GM12878 (cell line): ENCODE measurements around the gene ELL2. TPM values are rescaled to one million over a fixed set of nuclear protein-coding genes. Genes with fewer than 3 reads are reported as not detected.
A peak's percentile ranks its signal among the peaks of the same experiment; 100 is the strongest.

Experiments
- ATAC-seq: fragments of 200-7000 bp; cut with Tn5 transposase; 3 replicates; pipeline ENCODE4 v1.9.1; 2020; ENCODE audit warnings: mild to moderate bottlenecking, moderate library complexity
- BruUV-seq: library from RNA; stranded (reverse); fragments of 400-500 nt; replicated peaks from 2 replicates; lab custom pipeline; 2021; lab: Mats Ljungman, UMichigan
- CTCF ChIA-PET: fragments of 300-600 bp; sonication (Branson Sonifier 250); formaldehyde crosslinking; extraction: SDS; loops from one replicate; lab custom pipeline; 2021; ENCODE audit warnings: inconsistent platforms; lab: Yijun Ruan, JAX
- POLR2A ChIA-PET: fragments of 350-600 bp; formaldehyde crosslinking; extraction: SDS; loops from one replicate; lab custom pipeline; 2021; ENCODE audit warnings: inconsistent platforms; lab: Charles Lee
- RAD21 ChIA-PET: fragments of 300-600 bp; sonication (Branson Sonifier 250); formaldehyde crosslinking; loops from one replicate; lab custom pipeline; 2023; ENCODE audit warnings: antibody characterized with exemption; ENCODE audit not compliant: unreplicated experiment; lab: Charles Lee
- SMC1A ChIA-PET: fragments of 300-600 bp; sonication (Branson Sonifier 250); formaldehyde crosslinking; loops from one replicate; lab custom pipeline; 2023; ENCODE audit not compliant: unreplicated experiment, uncharacterized antibody; lab: Charles Lee
- DNase-seq: peaks from one replicate; pipeline ENCODE4 v3.0.0-alpha.2; 2011; ENCODE audit warnings: low read depth, low spot score
- FAIRE-seq: peaks from 3 replicates; lab custom pipeline; 2011; peaks lifted over from hg19 to GRCh38; lab: Jason Lieb, UNC
- H2AFZ ChIP-seq: 2 replicates; pipeline ENCODE4 v1.6.0; 2011; ENCODE audit warnings: low read depth, low read length, control low read depth; ENCODE audit not compliant: control insufficient read depth
- H3K27ac ChIP-seq: 2 replicates; pipeline ENCODE4 v1.5.1; 2011; ENCODE audit warnings: control low read depth; ENCODE audit not compliant: control insufficient read depth, insufficient read depth
- H3K27me3 ChIP-seq, 2 experiments: replicated peaks in 1 of 2; 2 replicates each; pipeline versions ENCODE4 v1.6.0 to v1.6.1; 2011; ENCODE audit warnings: low read length in 1 of 2; ENCODE audit not compliant: control insufficient read depth in 2 of 2, insufficient read depth in 2 of 2
- H3K36me3 ChIP-seq, 2 experiments: 2 replicates each; pipeline ENCODE4 v1.5.1; 2011; ENCODE audit warnings: low read length in 1 of 2; ENCODE audit not compliant: control insufficient read depth in 2 of 2, insufficient read depth in 2 of 2
- H3K4me1 ChIP-seq: 2 replicates; pipeline ENCODE4 v1.6.1; 2011; ENCODE audit warnings: mild to moderate bottlenecking, low read length, moderate library complexity, mixed read lengths; ENCODE audit not compliant: control insufficient read depth, insufficient read depth
- H3K4me2 ChIP-seq: 2 replicates; pipeline ENCODE4 v1.6.0; 2011; ENCODE audit warnings: control low read depth; ENCODE audit not compliant: control insufficient read depth, insufficient read depth
- H3K4me3 ChIP-seq: fragments of 200-600 bp; sonication (generic); 2 replicates; pipeline ENCODE4 v1.5.1; 2016
- H3K79me2 ChIP-seq: 2 replicates; pipeline ENCODE4 v1.6.0; 2011; ENCODE audit warnings: low read length; ENCODE audit not compliant: control insufficient read depth, insufficient read depth
- H3K9ac ChIP-seq: 2 replicates; pipeline ENCODE4 v1.8.0; 2011; ENCODE audit warnings: low read length, control low read depth, mixed read lengths; ENCODE audit not compliant: control insufficient read depth, insufficient read depth
- H3K9me3 ChIP-seq: replicated peaks from 3 replicates; pipeline ENCODE4 v1.5.1; 2011; ENCODE audit warnings: mild to moderate bottlenecking, low read length; ENCODE audit not compliant: control insufficient read depth, insufficient read depth
- H4K20me1 ChIP-seq: 2 replicates; pipeline ENCODE4 v1.6.0; 2011; ENCODE audit not compliant: control insufficient read depth, insufficient read depth
- ATF7 ChIP-seq: fragments of 450-650 bp; IDR thresholded peaks from 2 replicates; pipeline ENCODE4 v1.6.1; 2016; ENCODE audit warnings: low read depth, mild to moderate bottlenecking
- IKZF2 ChIP-seq, 2 experiments: fragments of 450-650 bp; IDR thresholded peaks; 2 replicates each; pipeline ENCODE4 v1.6.1; 2017; ENCODE audit warnings: mild to moderate bottlenecking in 2 of 2, moderate library complexity in 2 of 2
- NBN ChIP-seq: fragments of 450-650 bp; IDR thresholded peaks from 2 replicates; pipeline ENCODE4 v1.6.1; 2016
- NR2C2 ChIP-seq: IDR thresholded peaks from 2 replicates; pipeline ENCODE4 v1.6.1; 2011; ENCODE audit warnings: borderline replicate concordance, low read depth; ENCODE audit not compliant: control insufficient read depth, insufficient read length
- RFX5 ChIP-seq: IDR thresholded peaks from 2 replicates; pipeline ENCODE4 v1.6.1; 2011; ENCODE audit warnings: low read depth, low read length, improper control_type of control experiment
- SIX5 ChIP-seq: IDR thresholded peaks from 2 replicates; pipeline ENCODE4 v1.6.1; 2011; ENCODE audit warnings: mild to moderate bottlenecking, low read depth, low read length, moderate library complexity; ENCODE audit not compliant: severe bottlenecking
- SREBF2 ChIP-seq: IDR thresholded peaks from 2 replicates; pipeline ENCODE4 v1.6.1; 2012; ENCODE audit warnings: mild to moderate bottlenecking, low read length
- TAF1 ChIP-seq: IDR thresholded peaks from 2 replicates; pipeline ENCODE4 v1.6.1; 2011; ENCODE audit warnings: mild to moderate bottlenecking, low read depth, low read length, borderline replicate concordance
- TARDBP ChIP-seq: IDR thresholded peaks from 2 replicates; pipeline ENCODE4 v1.6.1; 2016; ENCODE audit warnings: borderline replicate concordance
- ZNF207 ChIP-seq: fragments of 450-650 bp; IDR thresholded peaks from 2 replicates; pipeline ENCODE4 v1.6.1; 2014; ENCODE audit warnings: antibody characterized with exemption, mild to moderate bottlenecking, borderline replicate concordance
- ZNF274 ChIP-seq: IDR thresholded peaks from one replicate; pipeline ENCODE4 v1.8.0; 2011; ENCODE audit not compliant: insufficient read length, insufficient read depth
- WGBS: methylation state at CpG from one replicate; pipeline ENCODE4 v1.1.6; 2016; ENCODE audit warnings: low lambda C conversion rate; ENCODE audit not compliant: insufficient replicate concordance, insufficient coverage; ENCODE audit errors: missing lambda C conversion rate; 5-methylcytosine and 5-hydroxymethylcytosine counted together
- in situ Hi-C: fragments of 300-500 bp; cut with MboI; formaldehyde crosslinking; loops from 9 replicates; pipeline ENCODE4 v1.14.3; 2018; ENCODE audit warnings: mixed read lengths
- intact Hi-C: fragments of 100-400 bp; cut with micrococcal nuclease; formaldehyde crosslinking; loops from one replicate; pipeline ENCODE4 v1.14.2; 2022; ENCODE audit not compliant: unreplicated experiment
- polyA plus RNA-seq, 11 experiments: library from polyadenylated mRNA; depleted of rRNA in 4 of 11; unstranded in 6 of 11; stranded (reverse) in 5 of 11; fragments of >200 nt; fragmentation: Nextera tagmentation in 4 of 11; fragmentation: Illumina TruSeq in 1 of 11; extraction: Ambion mirVana in 4 of 11; extraction: Trizol in 1 of 11; gene quantifications; 1 replicate in 1 of 11; 2 replicates in 10 of 11; pipeline versions ENCODE4 v1.2.1 to v1.2.3, GENCODE V29; 2011 to 2016; ENCODE audit warnings: inconsistent platforms in 2 of 11, missing spikeins in 2 of 11, low read depth in 1 of 11
- total RNA-seq, 4 experiments: library from RNA; depleted of rRNA in 3 of 4; stranded (reverse); fragments of >200 nt in 3 of 4; fragmentation: Illumina TruSeq in 1 of 4; extraction: Trizol in 1 of 4; gene quantifications; 2 replicates each; pipeline versions ENCODE4 v1.2.1 to v1.2.3, GENCODE V29; 2013 to 2021
- TF ChIP-seq, protein P1 (sequence below), 3 experiments: IDR thresholded peaks in 2 of 3; conservative IDR thresholded peaks in 1 of 3; 2 replicates each; pipeline ENCODE4 v1.5.1; 2011; ENCODE audit warnings: low read depth in 3 of 3, low read length in 3 of 3, mild to moderate bottlenecking in 3 of 3, control low read depth in 2 of 3, moderate library complexity in 2 of 3, inconsistent platforms in 1 of 3, mixed read lengths in 1 of 3; ENCODE audit not compliant: control insufficient read depth in 2 of 3, insufficient read depth in 1 of 3; ENCODE audit errors: extremely low read depth in 1 of 3
- TF ChIP-seq, protein P2 (sequence below): IDR thresholded peaks from 2 replicates; pipeline ENCODE4 v1.6.1; 2012; ENCODE audit warnings: low read depth, low read length, improper control_type of control experiment
- TF ChIP-seq, protein P3 (sequence below): fragments of 450-650 bp; formaldehyde crosslinking; IDR thresholded peaks from 2 replicates; pipeline ENCODE4 v1.4.0; 2022; ENCODE audit warnings: mild to moderate bottlenecking, moderate library complexity
- TF ChIP-seq, protein P4 (sequence below): IDR thresholded peaks from 2 replicates; pipeline ENCODE4 v1.6.1; 2011; ENCODE audit warnings: borderline replicate concordance, low read depth, mild to moderate bottlenecking, moderate library complexity, low read length; ENCODE audit not compliant: insufficient read depth, poor library complexity, severe bottlenecking

The ELL2 gene
- total and polyA plus RNA-seq, 10 of the 15 experiments (the other 5 are each of a cell fraction or from before 2014, with no cell fraction given) = 24.2 to 91.4 (median 57.4) TPM

DNA sequence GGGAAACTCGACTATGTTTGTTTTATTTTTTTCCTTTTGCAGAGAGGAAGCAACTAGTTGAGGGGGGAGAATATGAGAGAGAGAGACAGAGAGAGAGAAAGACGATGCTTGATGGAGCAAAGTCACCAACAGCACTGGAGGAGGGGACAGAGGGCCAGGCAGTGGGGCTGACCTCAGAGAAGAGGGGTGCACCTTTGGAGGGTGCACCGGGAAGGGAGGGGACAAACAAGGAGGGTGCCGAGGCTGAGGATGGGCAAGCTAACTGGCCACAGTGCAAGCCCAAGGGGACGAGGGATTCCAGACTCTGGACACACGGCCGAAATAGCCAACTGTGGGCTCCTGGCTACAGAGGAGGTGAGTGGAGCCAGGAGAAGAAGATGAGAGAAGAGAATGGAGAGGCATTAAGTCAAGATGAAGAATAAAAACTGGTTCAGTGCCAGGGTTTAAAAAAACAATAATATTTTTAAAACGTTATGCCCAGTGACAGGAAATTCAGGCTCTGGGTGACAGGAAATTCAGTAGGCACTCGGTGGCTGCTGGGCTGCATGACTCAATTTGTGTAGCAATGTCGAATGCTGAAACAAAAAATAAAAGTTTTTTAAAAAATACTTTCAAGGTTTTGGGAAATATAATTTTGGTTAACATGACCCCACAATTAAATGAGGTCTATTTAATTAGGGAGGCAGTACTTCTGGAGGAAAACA lies 125.8 kb downstream of the ELL2 start:
- Histone ChIP-seq H3K27me3 (no peaks in the 10 kb centered on the region), H2AFZ (peak overlapping the region; percentile 59), H3K36me3 (no peaks in the 10 kb centered on the region), H3K4me1 (peaks cover 22% of the 10 kb centered on the region), H3K9ac (peak overlapping the region; percentile 75), H3K4me3 (peak overlapping the region; percentile 72), H3K79me2 (peaks cover 4% of the 10 kb centered on the region), H4K20me1 (no peaks in the 10 kb centered on the region), H3K27ac (peak overlapping the region; percentile 86), H3K9me3 (no peaks in the 10 kb centered on the region), H3K4me2 (peak overlapping the region; percentile 98)
- POLR2A ChIA-PET = interaction anchor here (0.8 to 4.1 kb wide), 5 partner anchors 12 to 189 kb away, joined by 4 to 43 read pairs (median 23); partner anchors contain the start of genes GLRX and RFESD
- CTCF ChIA-PET = interaction anchor here (0.9 to 17.6 kb wide), 11 partner anchors 8 to 191 kb away, joined by 3 to 653 read pairs (median 8); partner anchors contain the start of gene GLRX
- FAIRE-seq (no peak), DNase-seq (no peak), ATAC-seq (peak; percentile 45)
- no TSS peak for BruUV-seq
- in situ Hi-C loops = no loop called here
- intact Hi-C loops = loop anchor here (5.0 kb wide), 1 partner anchor 104 kb away; the partner anchor contains the start of gene RHOBTB3
- SMC1A ChIA-PET = interaction anchor here (1.1 to 21.9 kb wide), 9 partner anchors 12 to 172 kb away, joined by 4 to 622 read pairs (median 8); partner anchors contain the start of gene GLRX
- WGBS = under 1% methylated on average over 10 of the region's 10 CpGs
- RAD21 ChIA-PET = interaction anchor here (0.9 to 11.7 kb wide), 10 partner anchors 16 to 191 kb away, joined by 3 to 186 read pairs (median 6); partner anchors contain the start of gene GLRX
- TF ChIP-seq IKZF2 (IDR thresholded peaks at IDR 0.05) (no peak), SIX5 (no peak), TAF1 (0 out of 2 replicates have a peak, but pooled peaks have one; percentile 30), SREBF2 (no peak), ATF7 (no peak), ZNF207 (no peak), RFX5 (no peak), ZNF274 (no peak), TARDBP (no peak), NR2C2 (no peak), NBN (0 out of 2 replicates have a peak, but pooled peaks have one; percentile 21)
- TF ChIP-seq, protein P1, sequence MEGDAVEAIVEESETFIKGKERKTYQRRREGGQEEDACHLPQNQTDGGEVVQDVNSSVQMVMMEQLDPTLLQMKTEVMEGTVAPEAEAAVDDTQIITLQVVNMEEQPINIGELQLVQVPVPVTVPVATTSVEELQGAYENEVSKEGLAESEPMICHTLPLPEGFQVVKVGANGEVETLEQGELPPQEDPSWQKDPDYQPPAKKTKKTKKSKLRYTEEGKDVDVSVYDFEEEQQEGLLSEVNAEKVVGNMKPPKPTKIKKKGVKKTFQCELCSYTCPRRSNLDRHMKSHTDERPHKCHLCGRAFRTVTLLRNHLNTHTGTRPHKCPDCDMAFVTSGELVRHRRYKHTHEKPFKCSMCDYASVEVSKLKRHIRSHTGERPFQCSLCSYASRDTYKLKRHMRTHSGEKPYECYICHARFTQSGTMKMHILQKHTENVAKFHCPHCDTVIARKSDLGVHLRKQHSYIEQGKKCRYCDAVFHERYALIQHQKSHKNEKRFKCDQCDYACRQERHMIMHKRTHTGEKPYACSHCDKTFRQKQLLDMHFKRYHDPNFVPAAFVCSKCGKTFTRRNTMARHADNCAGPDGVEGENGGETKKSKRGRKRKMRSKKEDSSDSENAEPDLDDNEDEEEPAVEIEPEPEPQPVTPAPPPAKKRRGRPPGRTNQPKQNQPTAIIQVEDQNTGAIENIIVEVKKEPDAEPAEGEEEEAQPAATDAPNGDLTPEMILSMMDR (IDR thresholded peaks at IDR 0.05 in 2 of 3, conservative IDR thresholded peaks at IDR 0.05 in 1 of 3; ENCODE audit: control insufficient read depth in 2 of 3, extremely low read depth in 1 of 3, insufficient read depth in 1 of 3, low read depth in 3 of 3, low read length in 3 of 3) = no peak
- TF ChIP-seq, protein P2, sequence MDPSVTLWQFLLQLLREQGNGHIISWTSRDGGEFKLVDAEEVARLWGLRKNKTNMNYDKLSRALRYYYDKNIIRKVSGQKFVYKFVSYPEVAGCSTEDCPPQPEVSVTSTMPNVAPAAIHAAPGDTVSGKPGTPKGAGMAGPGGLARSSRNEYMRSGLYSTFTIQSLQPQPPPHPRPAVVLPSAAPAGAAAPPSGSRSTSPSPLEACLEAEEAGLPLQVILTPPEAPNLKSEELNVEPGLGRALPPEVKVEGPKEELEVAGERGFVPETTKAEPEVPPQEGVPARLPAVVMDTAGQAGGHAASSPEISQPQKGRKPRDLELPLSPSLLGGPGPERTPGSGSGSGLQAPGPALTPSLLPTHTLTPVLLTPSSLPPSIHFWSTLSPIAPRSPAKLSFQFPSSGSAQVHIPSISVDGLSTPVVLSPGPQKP = no peak
- TF ChIP-seq, protein P3, sequence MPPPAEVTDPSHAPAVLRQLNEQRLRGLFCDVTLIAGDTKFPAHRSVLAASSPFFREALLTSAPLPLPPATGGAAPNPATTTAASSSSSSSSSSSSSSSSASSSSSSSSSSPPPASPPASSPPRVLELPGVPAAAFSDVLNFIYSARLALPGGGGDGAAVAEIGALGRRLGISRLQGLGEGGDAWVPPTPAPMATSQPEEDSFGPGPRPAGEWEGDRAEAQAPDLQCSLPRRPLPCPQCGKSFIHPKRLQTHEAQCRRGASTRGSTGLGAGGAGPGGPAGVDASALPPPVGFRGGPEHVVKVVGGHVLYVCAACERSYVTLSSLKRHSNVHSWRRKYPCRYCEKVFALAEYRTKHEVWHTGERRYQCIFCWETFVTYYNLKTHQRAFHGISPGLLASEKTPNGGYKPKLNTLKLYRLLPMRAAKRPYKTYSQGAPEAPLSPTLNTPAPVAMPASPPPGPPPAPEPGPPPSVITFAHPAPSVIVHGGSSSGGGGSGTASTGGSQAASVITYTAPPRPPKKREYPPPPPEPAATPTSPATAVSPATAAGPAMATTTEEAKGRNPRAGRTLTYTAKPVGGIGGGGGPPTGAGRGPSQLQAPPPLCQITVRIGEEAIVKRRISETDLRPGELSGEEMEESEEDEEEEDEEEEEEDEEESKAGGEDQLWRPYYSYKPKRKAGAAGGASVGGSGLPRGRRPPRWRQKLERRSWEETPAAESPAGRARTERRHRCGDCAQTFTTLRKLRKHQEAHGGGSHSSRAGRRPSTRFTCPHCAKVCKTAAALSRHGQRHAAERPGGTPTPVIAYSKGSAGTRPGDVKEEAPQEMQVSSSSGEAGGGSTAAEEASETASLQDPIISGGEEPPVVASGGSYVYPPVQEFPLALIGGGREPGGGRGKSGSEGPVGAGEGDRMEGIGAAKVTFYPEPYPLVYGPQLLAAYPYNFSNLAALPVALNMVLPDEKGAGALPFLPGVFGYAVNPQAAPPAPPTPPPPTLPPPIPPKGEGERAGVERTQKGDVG (CRISPR knock-in tag) = no peak
- TF ChIP-seq, protein P4, sequence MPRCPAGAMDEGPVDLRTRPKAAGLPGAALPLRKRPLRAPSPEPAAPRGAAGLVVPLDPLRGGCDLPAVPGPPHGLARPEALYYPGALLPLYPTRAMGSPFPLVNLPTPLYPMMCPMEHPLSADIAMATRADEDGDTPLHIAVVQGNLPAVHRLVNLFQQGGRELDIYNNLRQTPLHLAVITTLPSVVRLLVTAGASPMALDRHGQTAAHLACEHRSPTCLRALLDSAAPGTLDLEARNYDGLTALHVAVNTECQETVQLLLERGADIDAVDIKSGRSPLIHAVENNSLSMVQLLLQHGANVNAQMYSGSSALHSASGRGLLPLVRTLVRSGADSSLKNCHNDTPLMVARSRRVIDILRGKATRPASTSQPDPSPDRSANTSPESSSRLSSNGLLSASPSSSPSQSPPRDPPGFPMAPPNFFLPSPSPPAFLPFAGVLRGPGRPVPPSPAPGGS = no peak
